GM12891 (cell line): Measurements from ENCODE around the gene LYRM4.

Experiments
- POLR2A ChIP-seq: IDR thresholded peaks from 2 replicates; pipeline ENCODE4 v1.6.1; 2011; ENCODE audit warnings: low read depth, low read length, control low read depth
- POLR2AphosphoS5 ChIP-seq: IDR thresholded peaks from 2 replicates; pipeline ENCODE4 v1.6.1; 2011; ENCODE audit warnings: low read depth, low read length, control low read depth
- POU2F2 ChIP-seq: IDR thresholded peaks from 2 replicates; pipeline ENCODE4 v1.6.1; 2011; ENCODE audit warnings: low read depth, mild to moderate bottlenecking, control low read depth, low read length, moderate library complexity
- SPI1 ChIP-seq: IDR thresholded peaks from 2 replicates; pipeline ENCODE4 v1.6.1; 2011; ENCODE audit warnings: low read depth, low read length, control low read depth
- TAF1 ChIP-seq: IDR thresholded peaks from 2 replicates; pipeline ENCODE4 v1.6.1; 2011; ENCODE audit warnings: low read depth, low read length, control low read depth

- TF ChIP-seq POLR2A (no peak), POLR2AphosphoS5 (no peak), TAF1 (no peak), POU2F2 (no peak), SPI1 (no peak)
Measured at GRCh38 chr6:5308066-5308465, 47.3 kb upstream of the LYRM4 start.
